Hippocampal formation (tissue), 2 donors: Measurements from ENCODE around the gene GADL1.

Experiments used
- DNase-seq, 2 donors: peaks; one replicate each; lab custom pipeline; 2025; lab: John Stamatoyannopoulos, UW

Gene GADL1

DNA sequence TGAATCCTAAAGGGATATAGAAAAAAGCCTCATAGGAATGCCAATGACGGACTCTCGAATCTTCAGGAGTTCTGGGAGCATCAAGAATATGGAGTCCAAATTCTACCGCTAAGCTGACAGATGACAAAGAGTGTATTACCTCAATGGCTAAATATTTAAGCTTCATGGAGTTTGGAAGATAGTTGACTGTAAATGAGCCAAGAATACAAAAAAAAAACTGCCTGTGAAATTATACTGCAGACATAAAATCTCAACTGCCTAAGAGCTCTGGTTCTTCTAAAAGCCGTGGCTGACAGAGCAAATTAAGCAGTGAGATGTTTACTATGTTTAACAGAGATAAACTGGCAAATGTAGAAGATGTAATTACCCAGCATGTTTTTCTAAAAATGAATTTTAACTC is 140.0 kb downstream of the GADL1 start:
- DNase-seq: no peak

DNA sequence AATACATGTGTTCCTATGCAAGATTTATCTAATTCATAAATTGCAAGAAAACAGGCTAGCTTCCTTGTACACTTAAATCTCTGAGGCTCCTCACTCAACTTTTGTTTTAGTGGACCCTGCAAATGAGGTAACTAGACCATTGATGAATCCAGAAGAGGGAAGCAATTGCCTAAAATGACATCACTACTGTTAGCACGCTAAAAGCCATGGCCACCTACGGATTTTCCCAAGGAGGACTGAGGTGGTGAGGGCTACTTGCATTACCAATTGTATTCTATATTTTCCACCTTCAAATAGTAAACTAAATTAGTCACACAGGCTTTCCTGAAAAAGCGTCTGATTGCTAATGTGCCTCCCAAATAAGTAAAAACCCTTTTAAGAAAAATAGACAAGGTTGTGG is 140.7 kb downstream of the GADL1 start:
- DNase-seq: no peak

DNA sequence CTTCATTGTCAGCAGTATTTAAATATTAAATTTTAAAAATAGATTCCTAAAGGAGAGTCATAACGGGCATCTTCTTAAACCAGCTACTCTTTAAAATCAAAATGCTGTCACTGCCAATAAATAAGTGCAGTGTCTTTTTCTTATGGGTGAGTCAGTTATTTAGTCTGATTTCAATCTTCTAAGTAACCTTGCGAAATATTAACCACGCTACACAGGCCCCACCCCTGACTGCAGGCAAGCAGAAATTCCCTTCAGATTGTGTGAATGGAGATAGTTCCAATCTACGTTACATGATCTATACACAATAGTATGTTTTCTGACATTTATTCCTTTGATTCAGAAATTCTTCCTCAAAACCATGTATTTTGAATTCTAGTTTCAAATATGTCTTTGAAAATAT is 141.5 kb downstream of the GADL1 start:
- DNase-seq: no peak

DNA sequence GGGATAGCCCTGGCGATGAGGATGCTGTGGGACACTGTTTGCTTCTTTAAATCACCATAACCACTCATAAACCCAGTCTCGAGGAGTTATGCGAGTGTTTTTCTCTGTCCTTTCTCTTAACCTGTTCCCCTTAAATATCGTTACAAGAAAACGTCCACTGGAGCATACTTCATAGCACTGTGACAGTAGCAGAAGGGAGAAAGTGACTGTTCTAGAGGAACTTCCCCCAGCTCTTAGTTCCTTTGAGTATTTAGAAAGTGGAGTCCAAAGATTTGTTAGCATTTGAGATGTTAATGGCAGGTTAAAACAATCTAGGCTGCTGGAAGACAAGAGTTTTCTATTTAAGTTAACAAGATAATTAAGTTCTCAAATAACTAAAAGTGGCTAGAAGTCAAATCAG is 142.0 kb downstream of the GADL1 start:
- no peak for DNase-seq

DNA sequence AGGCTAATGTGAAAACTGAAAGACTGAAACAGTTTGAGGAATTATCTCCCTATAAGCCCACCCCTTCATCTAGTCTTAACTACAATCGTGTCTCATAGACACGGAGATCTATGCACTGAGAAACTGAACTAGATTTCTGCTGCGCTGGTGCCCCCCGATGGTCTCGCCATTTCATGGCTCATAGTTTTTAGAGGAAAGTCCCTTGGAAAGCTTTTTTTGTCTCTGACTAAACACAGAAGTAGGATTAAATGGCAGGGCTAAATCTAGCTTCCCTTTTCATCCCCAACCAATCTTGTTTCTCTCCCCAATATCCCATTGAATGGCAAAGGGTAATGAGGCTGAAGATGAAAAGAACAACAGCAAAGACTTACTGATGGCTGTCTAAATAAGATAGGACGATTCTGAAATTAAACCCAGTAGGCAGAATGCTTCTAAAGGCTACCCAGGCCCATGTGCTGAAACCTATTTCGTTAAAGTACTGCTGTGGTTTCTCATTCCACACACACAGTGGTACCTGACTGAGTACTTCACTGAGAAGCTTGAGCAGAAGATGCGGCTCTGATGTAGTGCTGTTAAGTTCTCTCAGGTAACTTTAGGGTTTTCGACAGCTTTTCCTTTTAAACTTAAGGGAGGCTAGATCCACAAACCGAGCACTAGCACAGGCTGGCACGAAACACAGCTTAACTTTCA is 142.7 kb downstream of the GADL1 start:
- no peak for DNase-seq

DNA sequence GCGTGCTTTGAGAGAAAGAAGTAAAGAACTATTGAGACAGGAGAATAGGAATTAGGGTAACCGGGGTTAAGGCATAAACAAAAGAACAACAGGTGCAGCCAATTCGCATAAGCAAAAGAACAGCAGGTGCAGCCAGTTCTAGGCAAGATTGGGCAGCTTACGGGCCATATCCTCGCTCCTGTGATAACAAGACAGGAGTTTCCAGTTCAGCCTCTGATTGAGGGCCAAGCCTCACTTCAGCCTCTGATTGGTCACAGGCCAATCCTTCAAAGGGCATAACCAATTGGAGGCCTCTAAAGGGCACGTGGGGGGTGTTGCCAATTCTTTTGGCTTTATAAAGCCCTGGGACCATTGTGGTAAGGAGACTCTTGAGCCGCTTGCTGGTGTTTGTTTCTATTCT is 143.5 kb downstream of the GADL1 start:
- no peak for DNase-seq

DNA sequence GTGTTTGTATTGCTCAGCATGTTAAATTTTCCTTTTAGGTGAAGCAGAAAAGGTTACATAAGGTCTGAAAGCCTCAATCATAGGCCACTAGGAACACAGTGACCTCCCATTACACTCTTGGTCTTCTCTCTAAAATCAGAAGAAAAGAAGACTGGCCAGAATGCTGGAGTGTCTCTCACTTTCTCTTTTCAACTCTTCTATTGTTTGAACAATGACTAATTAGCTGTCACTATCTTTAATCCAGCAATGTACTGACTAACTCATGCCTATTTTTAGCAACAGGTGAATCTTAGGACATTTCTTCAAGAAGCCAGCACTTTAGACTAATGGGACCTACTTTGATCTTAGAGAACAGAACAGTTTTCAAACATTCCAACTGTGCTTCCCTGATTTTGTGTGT is 145.2 kb downstream of the GADL1 start:
- no peak for DNase-seq

DNA sequence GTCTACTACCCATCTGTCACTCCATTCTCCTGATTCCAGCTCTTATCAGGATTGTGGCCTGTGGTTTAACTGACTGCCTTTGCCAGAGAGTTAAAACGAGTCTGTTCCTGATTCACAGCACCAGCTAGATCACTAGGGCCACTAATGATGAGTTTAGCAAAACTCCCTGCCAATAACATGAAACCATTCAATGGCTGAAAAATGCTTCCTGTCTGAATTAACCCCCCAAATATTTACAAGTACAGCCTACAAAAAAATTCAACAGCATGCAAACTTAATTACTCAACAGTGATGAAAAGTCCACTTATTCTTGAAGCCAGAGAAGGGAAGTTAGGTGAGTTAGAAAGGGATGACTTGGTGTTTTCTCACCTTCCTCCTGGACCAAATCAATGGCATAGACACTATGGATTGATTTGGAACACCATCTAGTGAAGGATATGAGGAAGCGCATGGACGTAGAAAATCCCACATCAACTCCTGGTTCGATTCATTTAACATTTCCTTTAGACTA is 146.6 kb downstream of the GADL1 start:
- DNase-seq: no peak

DNA sequence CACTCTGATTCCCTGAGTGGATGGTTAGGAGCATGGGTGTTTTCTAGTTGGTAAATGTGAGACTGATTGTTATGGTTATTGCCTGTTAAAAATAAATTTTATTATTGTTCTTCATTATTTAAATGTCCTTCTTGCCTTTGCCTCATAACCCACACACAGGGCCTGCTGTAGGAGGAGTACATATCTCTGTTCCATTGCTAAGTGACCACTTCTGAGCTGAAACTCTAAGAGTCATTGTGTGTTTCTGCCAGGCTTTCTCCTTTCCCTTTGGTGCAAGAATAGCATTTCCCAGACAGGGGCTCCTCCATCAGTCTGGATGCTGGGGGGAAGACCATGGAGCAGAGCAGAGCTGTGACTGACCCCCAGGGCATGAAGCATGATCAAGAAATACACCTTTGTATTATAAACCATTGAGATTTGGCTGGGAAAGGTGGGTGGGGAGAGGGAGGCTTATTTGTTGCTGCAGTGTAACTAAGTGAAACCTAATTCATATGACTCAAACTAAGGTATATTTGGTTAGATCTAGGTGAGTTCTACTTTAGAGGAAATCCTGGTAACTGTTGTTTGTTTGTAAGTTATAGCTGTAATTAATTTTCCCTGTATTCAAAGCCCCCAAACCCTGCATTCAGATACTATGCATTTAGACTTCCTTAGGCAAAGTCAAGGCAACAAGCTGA is 150.7 kb downstream of the GADL1 start:
- no peak for DNase-seq

DNA sequence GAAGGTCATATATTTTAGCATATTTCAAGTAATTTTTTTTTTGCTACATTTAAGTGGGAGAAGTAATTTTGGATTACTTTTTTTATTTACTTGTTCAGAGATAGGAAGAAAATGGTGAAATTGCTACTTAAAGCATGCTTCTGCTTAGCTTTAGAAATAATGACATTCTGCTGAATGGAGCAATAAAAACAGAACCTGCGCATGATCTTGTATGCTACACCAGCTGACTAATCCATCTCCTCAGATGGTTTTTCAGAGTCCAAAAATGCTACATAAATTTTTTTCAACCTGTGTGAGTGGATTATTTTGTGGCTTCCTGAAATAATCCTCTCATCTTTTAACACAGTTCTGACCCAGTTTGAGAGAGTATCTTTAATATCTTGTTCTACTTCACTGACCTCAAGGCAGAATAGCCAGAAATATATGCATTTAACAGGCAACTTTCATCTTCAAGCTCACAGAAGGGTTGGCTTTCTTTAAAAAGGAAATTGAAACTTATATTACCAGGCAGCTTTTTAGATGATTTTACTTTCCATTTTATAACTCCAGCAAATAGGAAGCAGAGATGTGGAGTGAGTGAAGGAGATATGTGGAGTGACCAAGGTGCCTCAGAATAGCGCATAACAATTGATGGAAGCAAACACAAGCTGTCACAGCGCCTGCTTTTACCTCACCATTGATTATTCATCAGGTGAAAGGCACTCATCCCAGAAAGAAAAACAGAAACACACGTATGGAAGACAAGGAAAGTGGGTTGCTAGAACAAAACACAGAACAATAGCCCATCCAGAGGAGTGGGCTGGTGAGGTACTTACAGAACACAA is 151.5 kb downstream of the GADL1 start:
- no peak for DNase-seq

DNA sequence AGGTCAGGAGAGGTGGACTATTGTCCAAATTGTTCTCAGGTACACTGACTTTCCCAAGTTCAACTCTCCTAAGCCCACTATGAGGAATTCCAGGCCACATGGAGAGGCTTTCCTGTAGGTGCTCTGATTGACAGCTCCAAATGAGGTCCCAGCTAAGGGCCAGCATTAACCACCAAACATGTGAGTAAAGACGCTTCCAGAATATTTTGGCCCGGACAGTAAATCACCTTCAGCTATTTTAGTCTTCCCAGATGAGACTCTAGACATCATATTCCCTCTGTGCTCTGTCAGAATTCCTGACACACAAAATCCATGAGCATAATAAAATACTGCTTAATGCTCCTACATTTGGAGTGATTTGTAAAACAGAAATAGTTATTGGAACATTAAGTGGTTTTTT is 152.6 kb downstream of the GADL1 start:
- DNase-seq: no peak

DNA sequence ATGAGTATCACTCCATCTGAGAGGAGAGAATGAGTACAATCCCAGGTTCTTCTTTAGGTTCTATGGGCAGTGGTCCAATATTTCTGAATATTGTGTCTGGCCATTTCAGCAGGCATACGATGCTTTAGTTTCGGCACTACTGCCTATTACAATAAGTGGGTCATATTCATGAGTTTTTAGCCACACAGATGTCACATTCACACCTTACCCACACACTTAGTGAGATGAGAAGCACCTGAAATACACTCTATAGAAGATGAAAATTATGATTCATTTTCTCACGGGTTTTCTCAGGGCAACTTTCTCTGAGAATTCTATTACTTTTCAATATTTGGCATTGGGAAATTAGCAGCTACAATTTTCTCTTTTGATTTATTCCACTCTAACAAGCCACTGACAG is 155.9 kb downstream of the GADL1 start:
- DNase-seq: no peak

DNA sequence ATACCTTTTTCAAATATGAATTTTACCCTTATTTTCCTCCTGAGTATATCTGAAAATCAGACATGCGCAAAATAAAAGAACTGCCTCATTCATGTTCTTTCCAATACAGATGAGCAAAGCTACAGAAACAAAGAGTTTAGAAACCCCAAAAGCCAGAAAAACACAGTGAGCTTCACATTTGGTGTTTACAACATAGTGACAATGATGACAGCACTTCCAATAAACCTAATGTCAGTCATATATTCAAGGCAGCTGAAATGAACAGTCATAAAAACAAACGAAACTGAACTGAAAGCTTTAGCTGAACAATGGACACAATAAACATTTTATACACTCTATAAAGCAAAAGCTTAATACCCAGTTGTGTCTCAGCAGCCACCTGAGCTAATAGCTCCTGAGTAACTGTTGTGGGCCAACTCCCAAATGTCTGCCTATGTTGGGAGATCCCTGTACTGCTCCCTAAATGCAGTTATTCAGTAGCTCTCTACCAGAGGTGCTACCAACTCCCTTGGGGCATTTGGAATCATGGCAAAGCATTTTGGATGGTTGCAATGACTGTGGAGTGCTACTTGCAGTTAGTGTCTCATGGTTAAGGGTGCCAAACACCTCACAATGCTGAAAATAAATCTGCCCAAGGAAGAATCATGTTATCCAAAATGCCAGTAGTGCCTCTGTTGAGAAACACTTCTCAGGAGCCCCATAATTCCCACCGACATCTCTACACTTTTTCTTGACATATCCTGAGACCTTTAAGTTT is 156.5 kb downstream of the GADL1 start:
- DNase-seq: no peak

DNA sequence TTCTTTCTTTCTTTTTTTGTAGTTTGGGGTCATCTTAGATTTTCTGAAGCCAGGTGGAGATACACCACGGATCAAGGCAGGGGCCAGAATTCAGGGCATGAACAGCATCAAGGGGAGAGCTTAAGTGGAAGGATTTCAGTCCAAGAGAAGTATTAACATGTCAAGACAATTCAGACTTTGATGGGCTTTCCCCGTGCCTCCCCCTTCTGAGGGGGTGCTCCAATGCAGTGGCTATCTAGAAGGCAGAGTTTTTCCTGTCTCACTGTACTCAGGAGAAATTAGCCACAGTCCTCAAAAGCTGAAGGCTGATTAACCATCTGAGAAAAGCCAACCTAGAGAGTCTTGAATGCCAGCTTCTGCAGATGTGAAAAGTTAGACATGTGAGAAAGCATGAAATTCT is 160.8 kb downstream of the GADL1 start:
- no peak for DNase-seq

DNA sequence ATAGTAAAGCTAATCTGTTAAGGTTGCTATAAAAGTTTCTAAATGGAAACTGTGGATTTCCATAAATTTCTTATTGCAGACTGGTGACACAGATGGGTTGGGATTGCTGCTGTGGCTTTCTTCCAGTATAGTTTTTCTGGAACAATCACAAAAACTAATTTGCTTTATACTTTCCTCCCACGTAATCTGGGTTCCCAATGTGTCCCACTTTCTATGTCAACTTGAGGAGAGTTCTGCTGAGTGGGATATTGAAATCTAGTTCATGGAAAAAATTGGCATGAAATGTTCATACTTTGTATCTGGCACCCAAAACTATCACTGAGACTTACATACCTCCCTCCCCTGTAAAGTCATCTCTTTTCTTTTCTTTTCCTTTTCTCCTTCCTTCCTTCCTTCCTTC is 161.3 kb downstream of the GADL1 start:
- peak in 1 of 2 donors; percentile 16 for DNase-seq

DNA sequence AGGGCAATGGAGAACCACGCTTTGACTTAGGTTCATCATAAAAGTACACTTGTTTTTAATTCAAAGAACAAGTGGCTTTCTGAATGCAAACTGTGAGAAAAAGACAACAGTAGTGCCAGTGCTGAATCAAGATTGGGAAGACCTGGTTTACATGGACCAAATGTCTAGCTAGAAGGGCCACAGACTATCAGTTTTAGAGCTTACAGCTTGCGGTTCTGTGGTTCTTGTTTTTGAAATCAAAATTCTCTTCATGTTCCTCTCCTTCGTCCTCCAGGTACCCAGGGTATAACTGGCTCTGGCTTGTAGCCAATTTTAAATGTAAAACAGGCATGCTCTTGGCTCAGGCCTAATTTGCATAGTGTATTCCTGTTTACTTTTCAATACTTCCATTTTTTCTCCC is 163.5 kb downstream of the GADL1 start:
- DNase-seq: no peak

DNA sequence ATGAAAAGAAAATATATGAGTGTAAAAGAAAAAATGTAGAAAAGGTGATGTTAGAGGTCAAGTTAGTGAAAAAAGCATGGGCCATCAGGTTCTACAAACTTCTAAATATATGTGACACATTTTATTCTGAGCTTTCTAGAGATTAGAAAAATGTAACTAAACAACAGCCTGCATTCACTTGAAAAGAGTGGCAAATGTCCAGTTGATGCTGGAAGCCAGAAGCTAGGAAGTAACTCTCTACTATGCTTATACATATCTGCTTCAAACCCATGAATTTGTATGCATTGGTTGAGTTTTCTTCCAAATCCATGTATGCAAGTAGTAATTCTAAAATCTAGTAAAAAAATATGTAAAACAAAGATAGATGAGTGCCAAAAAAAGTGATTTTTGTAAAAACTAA is 164.5 kb downstream of the GADL1 start:
- DNase-seq: no peak

DNA sequence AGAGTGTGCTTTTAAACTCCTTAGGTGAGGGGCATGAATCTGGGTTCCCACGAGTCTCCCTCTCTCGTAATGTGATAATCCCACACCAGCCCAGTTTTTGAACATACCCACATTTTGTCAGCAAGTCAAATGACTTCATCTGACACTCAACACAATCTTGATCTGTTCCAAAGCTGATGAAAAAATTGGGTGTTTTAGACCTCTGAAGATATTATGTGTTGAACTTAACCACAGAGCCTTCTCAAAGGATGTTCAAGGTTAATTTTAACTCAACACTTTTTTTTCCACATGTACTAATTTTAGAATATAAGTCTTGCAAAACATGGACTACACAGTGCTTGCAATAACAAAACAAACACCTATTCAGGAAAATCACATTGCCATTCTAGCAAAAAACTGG is 164.9 kb downstream of the GADL1 start:
- DNase-seq: no peak

DNA sequence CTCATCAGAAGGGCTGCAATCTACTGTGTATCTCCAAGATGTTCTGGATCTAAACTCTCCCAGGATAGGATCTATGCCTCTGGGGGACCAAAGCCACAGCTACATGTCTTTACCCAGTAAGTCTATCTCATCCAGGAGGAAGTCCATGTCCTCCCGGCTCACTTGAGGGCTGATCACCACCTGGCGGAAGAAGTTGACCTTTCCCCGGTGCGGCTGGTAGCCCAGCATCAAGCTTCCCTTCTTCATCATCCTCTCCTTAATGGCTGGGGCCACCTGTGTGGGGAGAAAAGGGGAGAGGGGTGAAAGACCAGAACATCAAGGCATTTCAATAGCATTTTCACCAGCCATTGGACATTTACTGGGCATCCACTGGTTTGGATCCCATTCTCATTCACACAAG is 166.3 kb downstream of the GADL1 start:
- no peak for DNase-seq

DNA sequence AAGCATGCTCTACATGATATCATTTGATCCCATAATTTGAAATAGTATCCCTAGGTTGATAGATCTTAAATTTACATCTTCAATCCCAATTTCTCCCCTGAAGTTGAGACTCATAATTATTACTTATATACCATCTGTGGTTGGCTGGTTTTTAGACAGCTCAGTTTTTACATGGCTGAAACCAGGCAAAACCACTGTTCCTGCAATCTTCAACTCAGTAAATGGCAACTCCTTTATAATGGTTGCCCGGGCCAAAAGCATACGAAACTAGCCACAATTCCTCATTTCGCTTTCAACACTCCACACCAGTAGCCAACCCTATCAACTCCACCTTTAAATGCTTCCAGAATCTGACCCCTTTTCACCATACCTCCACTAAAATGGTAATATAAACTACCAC is 169.6 kb downstream of the GADL1 start:
- no peak for DNase-seq

DNA sequence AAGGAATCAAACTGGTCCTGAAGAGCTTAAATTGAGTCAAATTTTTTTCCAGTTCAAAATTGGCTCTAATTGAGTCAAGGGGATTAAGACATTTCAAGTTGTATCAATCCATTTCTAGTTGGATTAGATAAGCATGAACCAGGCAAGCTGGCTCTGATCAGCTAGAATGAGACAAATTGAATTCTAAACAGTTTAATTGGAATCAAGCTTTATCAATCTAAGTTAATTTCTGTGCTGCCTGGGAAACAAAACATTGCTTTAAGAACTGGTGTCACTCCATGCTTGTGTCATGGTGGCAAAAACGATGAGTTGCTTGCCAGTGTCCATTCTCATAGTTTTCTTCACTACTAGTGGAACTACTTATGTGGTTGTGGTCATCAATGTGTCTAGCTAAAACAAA is 171.2 kb downstream of the GADL1 start:
- DNase-seq: no peak

DNA sequence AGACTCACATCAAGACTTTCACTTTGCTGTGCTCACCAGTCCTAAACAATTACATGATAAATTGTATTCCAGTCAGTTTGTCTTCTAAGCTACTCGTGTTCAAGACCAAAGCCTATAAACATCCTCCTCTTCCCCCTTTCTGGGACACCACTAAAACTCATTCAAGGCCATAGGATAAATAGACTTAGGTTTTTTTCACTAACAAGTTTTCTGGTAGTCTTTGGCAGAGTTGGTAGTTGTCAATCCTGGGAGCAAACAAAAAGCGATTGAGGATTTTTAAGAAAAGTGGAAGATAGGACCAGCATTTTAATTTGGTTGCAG is 173.2 kb downstream of the GADL1 start:
- no peak for DNase-seq
